Right renal pelvis (tissue), 4 donors: Measurements from ENCODE around the gene FJX1. TPM values are rescaled to one million over a fixed set of nuclear protein-coding genes. Genes with fewer than 3 reads are reported as not detected.
"Not testable (repeated sequence)": the region's sequence is repeated elsewhere in the genome, so short reads cannot be mapped to it uniquely, and the experiment has no call there.

Experiments used
- DNase-seq, 4 donors: peaks; one replicate each; pipeline ENCODE4 v3.0.0-alpha.2; 2013; ENCODE audit warnings: low read depth in 4 of 4, low spot score in 3 of 4, missing footprints in 1 of 4
- polyA plus RNA-seq, 4 donors: library from polyadenylated mRNA; unstranded; fragments of 120-200 nt; gene quantifications; one replicate each; pipeline ENCODE4 v1.2.1, GENCODE V29; 2013; ENCODE audit not compliant: insufficient read length in 4 of 4

Gene FJX1
- polyA plus RNA-seq, 4 donors, result 17.7 to 21.4 (median 20.4) TPM

DNA sequence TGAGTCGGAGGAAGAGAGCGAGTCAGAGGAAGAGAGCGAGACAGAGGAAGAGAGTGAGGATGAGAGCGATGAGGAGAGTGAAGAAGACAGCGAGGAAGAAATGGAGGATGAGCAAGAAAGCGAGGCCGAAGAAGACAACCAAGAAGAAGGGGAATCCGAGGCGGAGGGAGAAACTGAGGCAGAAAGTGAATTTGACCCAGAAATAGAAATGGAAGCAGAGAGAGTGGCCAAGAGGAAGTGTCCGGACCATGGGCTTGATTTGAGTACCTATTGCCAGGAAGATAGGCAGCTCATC lies 45.1 kb downstream of the FJX1 start:
- no peak for DNase-seq

DNA sequence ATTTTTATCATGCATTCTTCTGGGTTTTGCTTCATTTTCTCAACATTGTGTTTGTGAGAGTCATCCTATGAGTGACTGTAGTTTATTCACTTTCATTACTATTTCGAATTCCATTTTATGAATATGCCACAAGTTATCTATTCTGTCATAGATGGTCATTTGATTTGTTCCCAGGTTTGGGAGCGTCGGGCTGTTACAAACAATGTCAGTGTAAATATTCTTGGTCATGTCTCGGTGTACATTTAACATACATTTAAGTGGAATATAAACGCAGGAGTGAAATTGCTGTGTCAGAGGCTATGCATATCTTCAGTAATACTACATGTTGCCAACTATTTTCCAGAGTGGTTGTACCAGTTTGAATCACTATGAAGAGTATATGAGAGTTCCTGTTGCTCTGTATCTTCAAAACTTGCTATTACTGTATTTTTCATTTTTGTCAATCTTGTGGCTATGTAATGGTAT lies 46.7 kb downstream of the FJX1 start:
- DNase-seq, result no peak

DNA sequence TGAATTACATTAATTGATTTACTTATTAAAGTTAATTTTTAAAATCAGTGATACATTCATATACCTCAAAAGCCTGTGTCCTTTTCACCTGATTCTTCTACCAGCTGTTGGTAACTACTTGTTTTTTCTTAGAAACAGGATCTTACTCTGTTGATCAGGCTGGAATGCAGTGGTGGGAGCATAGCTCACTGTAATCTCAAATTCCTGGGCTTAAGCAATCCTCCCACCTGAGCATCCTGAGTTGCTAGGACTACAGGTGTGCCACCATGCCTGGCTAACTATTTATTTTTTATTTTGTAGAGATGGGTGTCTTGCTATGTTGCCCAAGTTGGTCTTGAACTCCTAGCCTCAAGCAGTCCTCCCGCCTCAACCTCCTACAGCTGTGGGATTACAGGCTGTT lies 49.0 kb downstream of the FJX1 start:
- DNase-seq, result no peak

DNA sequence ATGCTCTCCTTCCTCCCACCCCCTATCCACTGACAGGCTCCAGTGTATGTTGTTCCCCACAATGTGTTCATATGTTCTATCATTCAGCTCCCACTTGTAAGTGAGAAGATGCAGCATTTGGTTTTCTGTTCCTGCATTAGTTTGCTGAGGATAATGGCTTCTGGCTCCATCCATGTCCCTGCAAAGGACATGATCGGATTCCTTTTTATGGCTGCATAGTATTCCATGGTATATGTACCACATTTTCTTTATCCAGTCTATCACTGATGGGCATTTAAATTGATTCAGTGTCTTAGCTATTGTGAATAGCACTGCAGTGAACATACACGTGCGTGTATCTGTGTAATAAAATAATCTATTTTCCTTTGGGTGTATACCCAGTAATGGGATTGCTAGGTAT lies 50.1 kb downstream of the FJX1 start:
- DNase-seq, result not testable (repeated sequence)

Other genes with a start within 250 kb of the FJX1 start
- gene SLC1A2, start 198.9 kb upstream of the FJX1 start, polyA plus RNA-seq, result under 1 TPM; 0.14 to 0.64 (median 0.42) TPM
- gene PAMR1, start 92.8 kb upstream of the FJX1 start, polyA plus RNA-seq, result 10 to 100 TPM in 2 of 4 donors, 1 to 10 TPM in 2; 7.2 to 13.9 (median 10.2) TPM
- gene TRIM44, start 44.3 kb downstream of the FJX1 start, polyA plus RNA-seq, result 10 to 100 TPM; 79.0 to 99.8 (median 95.1) TPM